ENCODE measurements around the gene TMEM158. TPM values are rescaled to one million over a fixed set of nuclear protein-coding genes. Genes with fewer than 3 reads are reported as not detected.

The TMEM158 gene
- total RNA-seq (2022; extraction: Qiagen RNA extraction; ENCODE audit: low read depth) = 15.8 to 30.6 TPM (median 22.0 TPM) in 5 replicates

GRCh38 chr3:45226206-45226915 lies at the start of gene TMEM158:
Gene TMEM158 (minus strand): TSS chr3:45226287. CDS start chr3:45226027, 260 bp downstream.

Other genes starting within 250 kb of the TMEM158 start
- 0.10 TPM in 1 of 5 replicates, not detected in the others for gene CLEC3B, start 200.0 kb downstream of the TMEM158 start, total RNA-seq (2022; extraction: Qiagen RNA extraction; ENCODE audit: low read depth)
- gene CDCP1, start 79.9 kb downstream of the TMEM158 start, total RNA-seq (2022; extraction: Qiagen RNA extraction; ENCODE audit: low read depth) = 15.3 to 20.0 TPM (median 17.6 TPM) in 5 replicates
- 9.1 to 12.0 TPM (median 11.1 TPM) in 5 replicates for gene LARS2, start 162.3 kb upstream of the TMEM158 start, total RNA-seq (2022; extraction: Qiagen RNA extraction; ENCODE audit: low read depth)